Measurements from ENCODE around the gene URB1.
"Not testable (repeated sequence)": the region's sequence is repeated elsewhere in the genome, so short reads cannot be mapped to it uniquely, and the experiment has no call there.

Gene URB1

DNA sequence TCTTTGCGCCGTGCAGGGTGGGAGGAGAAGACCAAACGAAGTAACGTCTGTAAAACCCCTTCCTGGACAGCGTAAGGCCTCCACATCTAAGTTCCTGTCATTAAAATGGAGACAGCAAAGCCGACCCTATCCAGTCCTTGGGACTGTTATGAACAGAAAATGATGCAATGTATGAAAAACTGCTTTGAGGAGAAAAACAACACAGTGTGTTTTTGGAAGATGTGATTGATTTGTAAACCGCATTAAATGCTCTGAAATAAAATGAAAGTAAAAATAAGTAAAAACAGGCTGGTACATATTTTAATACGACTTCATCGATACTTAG is 827 bp upstream of the URB1 start:
- no peak for DNase-seq (ENCODE audit: low read depth in 1 of 2, low spot score in 1 of 2)
- in situ Hi-C loops (cut with HindIII; ENCODE audit: low pct_unique_long_range_greater_than_20kb, low sequenced_read_pairs), result no loop called here
- TF ChIP-seq JUND (IDR thresholded peaks at IDR 0.05; ENCODE audit: low read depth), result no peak

DNA sequence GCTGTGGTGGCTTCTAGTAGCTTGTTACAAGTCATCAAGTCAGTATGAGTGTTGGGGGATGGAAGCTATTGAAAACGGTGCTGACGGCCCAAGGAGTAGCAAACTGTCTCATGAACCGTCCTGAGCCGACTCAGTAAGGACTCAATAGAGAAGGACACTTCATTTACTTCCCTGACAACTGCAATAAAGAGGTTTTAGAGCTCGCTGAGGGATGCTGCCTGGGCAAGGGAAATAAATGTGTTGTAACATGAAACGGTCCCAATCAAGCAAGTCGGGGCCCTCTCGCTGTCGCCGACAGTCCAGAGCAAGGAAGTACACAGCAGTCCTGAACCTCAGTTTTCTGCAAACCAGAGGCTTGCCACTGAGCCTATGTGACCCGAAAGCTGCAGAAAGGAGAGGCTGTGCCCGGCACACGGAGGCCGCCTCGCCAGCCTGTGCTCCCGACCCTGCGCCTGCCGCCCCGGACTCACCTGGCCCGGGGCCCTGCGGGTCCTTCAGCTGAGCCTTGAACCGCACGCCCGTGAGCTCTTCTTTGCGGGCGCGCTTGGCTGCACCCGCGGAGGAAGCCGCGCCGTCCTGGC is 423 bp downstream of the URB1 start:
- peak in 1 of 2 experiments; percentile 9 for DNase-seq (ENCODE audit: low read depth in 1 of 2, low spot score in 1 of 2)
- TF ChIP-seq JUND (IDR thresholded peaks at IDR 0.05; ENCODE audit: low read depth), result no peak
- in situ Hi-C loops (cut with HindIII; ENCODE audit: low pct_unique_long_range_greater_than_20kb, low sequenced_read_pairs), result no loop called here

DNA sequence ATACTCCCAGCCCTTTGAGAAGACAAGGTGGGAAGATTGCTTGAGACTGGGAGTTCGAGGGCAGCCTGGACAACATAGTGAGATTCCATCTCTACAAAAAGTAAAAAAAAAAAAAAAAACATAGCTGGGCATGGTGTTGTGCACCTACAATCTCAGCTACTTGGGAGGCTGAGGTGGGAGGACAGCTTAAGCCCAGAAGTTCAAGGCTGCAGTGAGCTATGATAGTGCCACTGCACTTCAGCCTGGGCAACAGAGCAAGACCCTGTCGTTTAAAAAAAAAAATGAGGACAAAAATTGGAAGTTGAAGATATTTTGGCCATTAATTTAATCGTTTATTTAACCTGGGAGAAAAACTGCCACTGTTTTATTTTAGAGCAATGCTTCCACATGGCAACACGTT is 1.1 kb downstream of the URB1 start:
- in situ Hi-C loops (cut with HindIII; ENCODE audit: low pct_unique_long_range_greater_than_20kb, low sequenced_read_pairs), result no loop called here
- TF ChIP-seq JUND (IDR thresholded peaks at IDR 0.05; ENCODE audit: low read depth), result no peak

DNA sequence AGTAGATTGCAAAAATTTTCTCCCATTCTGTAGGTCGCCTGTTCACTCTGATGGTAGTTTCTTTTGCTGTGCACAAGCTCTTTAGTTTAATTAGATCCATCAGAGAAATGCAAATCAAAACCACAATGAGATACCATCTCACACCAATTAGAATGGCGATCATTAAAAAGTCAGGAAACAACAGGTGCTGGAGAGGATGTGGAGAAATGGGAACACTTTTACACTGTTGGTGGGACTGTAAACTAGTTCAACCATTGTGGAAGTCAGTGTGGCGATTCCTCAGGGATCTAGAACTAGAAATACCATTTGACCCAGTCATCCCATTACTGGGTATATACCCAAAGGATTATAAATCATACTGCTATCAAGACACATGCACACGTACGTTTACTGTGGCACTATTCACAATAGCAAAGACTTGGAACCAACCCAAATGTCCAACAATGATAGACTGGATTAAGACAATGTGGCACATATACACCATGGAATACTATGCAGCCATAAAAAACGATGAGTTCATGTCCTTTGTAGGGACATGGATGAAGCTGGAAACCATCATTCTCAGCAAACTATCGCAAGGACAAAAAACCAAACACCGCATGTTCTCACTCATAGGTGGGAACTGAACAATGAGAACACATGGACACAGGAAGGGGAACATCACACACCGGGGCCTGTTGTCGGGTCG is 2.1 kb downstream of the URB1 start:
- DNase-seq (ENCODE audit: low read depth in 1 of 2, low spot score in 1 of 2); in situ Hi-C loops (cut with HindIII; ENCODE audit: low pct_unique_long_range_greater_than_20kb, low sequenced_read_pairs): not testable (repeated sequence)

More for the DNA sequence above, 1.1 kb downstream of the URB1 start:
- DNase-seq (ENCODE audit: low read depth in 1 of 2, low spot score in 1 of 2), result no peak

DNA sequence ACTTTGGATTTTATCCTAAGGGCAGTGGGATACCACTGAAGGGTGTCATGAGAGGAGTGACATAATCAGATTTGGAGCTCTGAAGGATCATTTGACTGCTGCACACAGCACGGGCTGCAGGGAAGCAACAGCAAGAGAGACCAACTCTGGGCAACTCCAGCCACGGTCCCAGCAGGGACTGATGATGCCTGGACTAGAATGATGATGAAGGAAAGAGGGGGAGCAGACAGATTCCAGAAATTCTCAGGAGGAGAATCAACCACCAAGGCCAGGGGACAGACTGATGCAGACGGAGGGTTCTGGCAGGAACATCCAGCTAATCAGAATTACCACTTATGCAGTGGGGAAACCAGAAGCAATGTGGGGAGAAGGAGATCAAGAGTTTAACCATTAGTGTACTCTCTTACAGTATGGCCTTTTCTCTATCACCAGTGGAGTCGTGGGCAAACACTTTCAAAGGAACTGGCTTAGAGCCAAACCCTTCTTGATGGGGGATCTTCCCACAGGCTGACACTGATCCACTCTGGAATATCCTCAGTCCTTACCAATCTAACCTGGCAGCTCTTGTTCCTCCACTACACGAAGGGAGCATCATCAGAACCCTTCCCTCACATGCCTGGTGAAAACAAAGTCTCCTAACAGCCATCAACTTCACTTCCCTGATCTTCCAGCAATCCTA is 3.3 kb downstream of the URB1 start:
- no peak for TF ChIP-seq JUND (IDR thresholded peaks at IDR 0.05; ENCODE audit: low read depth)
- in situ Hi-C loops (cut with HindIII; ENCODE audit: low pct_unique_long_range_greater_than_20kb, low sequenced_read_pairs), result no loop called here
- DNase-seq (ENCODE audit: low read depth in 1 of 2, low spot score in 1 of 2), result no peak

DNA sequence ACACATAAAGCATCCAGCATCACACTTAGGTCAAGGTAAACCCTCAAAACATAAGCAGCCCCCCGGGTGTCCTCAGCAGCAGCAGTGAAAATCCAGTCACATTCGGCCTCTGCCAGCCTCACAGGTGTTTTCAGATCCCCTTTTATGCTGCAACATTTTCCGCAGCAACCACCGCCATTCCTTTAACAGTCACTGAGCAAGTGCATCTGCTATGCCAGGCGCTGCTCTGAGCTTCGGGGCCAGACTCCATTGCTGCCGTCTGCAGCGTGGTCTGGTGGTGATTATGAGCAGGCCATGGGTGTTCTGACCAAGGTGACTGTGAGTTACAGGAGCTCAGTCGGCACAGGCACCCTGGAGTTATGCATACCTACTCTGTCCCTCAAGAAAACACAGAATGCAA is 4.5 kb downstream of the URB1 start:
- TF ChIP-seq JUND (IDR thresholded peaks at IDR 0.05; ENCODE audit: low read depth), result no peak
- in situ Hi-C loops (cut with HindIII; ENCODE audit: low pct_unique_long_range_greater_than_20kb, low sequenced_read_pairs), result no loop called here
- no peak for DNase-seq (ENCODE audit: low read depth in 1 of 2, low spot score in 1 of 2)

DNA sequence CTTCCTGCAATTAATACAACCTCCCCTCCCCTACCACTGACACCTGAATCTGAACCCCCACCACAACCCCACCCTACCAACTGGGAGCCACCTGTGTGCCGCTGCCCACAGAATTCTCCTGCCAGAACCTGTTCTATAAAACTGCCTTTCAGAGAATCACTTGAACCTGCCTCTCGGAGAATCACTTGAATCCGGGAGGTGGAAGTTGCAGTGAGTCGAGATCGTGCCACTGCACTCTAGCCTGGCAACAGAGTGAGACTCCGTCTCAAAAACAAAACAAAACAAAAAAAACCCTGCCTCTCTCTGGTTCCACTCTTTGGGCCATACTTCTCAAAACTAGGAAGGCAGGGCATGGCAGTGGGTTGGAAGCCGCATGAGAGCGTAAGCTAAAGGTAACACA is 5.7 kb downstream of the URB1 start:
- in situ Hi-C loops (cut with HindIII; ENCODE audit: low pct_unique_long_range_greater_than_20kb, low sequenced_read_pairs), result no loop called here
- no peak for TF ChIP-seq JUND (IDR thresholded peaks at IDR 0.05; ENCODE audit: low read depth)
- DNase-seq (ENCODE audit: low read depth in 1 of 2, low spot score in 1 of 2), result no peak

DNA sequence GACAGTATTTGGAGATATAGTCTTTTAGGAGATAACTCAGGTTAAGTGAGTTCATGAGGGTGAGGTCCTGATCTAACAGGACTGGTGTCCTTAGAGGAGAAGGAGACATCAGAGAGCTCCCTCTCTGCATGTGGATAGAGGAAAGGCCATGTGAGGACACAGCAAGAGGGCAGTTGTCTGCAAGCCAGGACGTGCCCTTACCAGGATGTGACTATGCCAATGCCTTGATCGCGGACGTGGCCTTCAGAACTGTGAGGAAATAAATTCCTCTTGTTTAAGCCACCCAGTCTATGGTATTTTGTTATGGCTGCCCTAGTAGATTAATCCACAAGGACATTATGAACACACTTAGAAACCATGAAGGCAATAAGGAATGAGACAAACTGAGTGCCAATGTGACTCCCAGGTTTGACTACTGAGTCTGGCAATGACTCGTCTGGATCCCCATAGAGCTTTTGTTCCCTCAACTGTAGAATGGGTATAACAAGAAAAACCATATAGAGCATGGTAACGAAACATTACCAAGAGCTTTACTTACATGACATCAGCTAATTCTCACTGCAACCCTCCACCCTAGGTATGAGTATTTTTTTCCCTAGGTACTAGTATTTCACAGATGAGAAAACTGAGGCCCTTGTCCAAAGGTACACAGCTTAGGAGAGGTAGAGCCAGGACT is 6.5 kb downstream of the URB1 start:
- peak in 1 of 2 experiments; percentile 49 for DNase-seq (ENCODE audit: low read depth in 1 of 2, low spot score in 1 of 2)
- in situ Hi-C loops (cut with HindIII; ENCODE audit: low pct_unique_long_range_greater_than_20kb, low sequenced_read_pairs), result no loop called here

DNA sequence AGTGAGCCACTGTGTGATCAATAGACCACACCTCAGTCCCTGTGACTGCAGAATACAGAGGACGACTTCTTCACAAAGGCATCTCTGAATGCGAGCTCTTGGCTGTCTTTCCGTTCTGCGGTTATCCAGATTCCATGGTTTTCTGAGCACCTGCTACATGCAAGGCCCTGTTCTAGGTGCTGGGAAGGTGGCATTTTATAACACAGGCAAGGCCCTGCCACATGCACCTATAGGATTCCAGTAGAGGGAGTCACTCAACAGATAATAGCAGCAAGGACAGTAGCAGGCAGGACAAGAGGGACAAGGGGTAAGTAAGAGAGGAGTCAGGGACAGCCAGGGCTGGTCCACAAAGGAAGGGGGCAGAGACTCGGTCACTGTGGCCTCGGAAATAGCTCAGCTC is 9.0 kb downstream of the URB1 start:
- TF ChIP-seq JUND (IDR thresholded peaks at IDR 0.05; ENCODE audit: low read depth), result no peak
- peak; percentile 21 to 67 for DNase-seq (ENCODE audit: low read depth in 1 of 2, low spot score in 1 of 2)
- in situ Hi-C loops (cut with HindIII; ENCODE audit: low pct_unique_long_range_greater_than_20kb, low sequenced_read_pairs), result no loop called here

More for the DNA sequence above, 6.5 kb downstream of the URB1 start:
- TF ChIP-seq JUND (IDR thresholded peaks at IDR 0.05; ENCODE audit: low read depth), result no peak

DNA sequence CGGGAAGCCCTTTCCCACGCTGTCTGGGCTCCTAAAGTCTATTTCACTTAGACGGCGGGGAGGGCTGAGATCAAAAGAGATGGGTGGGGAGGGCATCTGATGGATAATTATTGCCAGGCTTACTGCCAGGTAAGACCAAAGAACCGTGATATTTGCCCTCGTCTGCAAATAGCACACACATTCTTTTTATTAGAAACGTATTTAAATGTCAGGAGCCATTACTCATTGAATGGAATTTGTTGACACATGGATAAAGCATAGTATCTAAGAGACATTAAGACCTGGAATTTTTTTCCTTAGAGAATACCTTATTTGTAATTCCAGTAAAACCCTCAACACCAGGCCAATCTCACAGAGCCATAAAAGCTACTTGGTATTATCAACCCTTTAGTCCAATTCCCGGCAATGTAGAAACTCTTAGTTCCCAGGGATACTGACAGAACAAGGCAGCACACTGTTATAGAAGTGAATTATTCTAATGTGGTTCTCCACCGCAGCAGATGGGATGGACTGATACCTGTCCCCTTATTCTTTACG is 10.6 kb downstream of the URB1 start:
- no peak for DNase-seq (ENCODE audit: low read depth in 1 of 2, low spot score in 1 of 2)

DNA sequence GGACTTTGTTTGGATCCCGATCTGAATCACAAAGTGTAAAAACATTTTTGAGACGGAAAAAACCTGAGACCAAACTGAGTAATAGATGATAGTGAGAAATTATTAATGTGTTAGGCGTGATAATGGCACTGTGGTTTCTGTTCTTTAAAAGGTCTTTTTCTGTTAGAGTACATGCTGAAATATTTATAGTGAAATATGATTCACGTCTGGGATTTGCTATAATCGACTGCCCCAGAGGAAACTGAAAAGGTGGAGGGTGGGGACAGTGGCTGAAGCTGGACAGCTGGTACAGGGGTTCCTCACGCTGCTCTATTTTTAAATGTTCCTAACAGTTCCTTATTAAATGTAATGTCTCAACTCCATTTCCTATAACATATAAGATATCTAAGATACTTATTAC is 11.2 kb downstream of the URB1 start:
- no peak for TF ChIP-seq JUND (IDR thresholded peaks at IDR 0.05; ENCODE audit: low read depth)
- in situ Hi-C loops (cut with HindIII; ENCODE audit: low pct_unique_long_range_greater_than_20kb, low sequenced_read_pairs), result no loop called here
- no peak for DNase-seq (ENCODE audit: low read depth in 1 of 2, low spot score in 1 of 2)

More for the DNA sequence above, 10.6 kb downstream of the URB1 start:
- no peak for TF ChIP-seq JUND (IDR thresholded peaks at IDR 0.05; ENCODE audit: low read depth)
- in situ Hi-C loops (cut with HindIII; ENCODE audit: low pct_unique_long_range_greater_than_20kb, low sequenced_read_pairs), result no loop called here

DNA sequence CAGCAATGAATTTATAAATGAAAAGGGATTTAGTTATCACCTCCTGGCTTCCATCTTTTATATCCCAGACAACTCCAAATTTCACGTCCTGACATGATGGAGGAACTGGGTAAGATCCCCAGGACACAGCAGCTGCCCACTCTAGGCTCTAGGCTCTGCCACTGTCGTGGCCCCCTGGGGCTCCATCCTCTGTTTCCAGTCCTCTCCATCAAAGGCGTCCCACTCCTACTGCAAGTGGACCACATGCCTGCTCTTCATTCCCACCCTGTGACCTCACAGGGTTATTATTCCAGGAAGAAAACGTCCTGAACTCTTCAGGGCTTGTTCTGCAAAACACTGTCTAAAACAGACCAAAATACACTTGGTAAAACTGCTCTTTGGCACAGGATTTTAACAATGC is 11.9 kb downstream of the URB1 start:
- no peak for TF ChIP-seq JUND (IDR thresholded peaks at IDR 0.05; ENCODE audit: low read depth)
- in situ Hi-C loops (cut with HindIII; ENCODE audit: low pct_unique_long_range_greater_than_20kb, low sequenced_read_pairs), result no loop called here
- no peak for DNase-seq (ENCODE audit: low read depth in 1 of 2, low spot score in 1 of 2)

DNA sequence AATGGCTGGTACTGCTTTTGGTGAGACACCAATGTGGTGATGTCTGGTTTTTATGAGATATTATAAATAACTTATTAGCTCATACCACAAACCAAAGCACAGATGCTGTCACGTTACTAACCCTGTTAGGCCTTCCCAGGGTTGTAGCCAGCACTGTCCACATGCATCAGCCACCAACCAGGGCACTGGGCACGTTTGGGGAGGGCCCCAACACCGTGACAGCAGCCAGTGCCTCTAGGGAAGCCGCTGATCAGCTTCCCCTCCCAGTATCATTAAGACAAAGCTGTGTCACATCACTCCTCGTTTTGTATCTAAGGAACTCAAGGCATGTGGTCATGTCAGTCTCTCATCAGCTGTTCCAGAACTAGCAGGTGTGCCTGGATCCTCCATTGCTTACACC is 13.9 kb downstream of the URB1 start:
- no peak for DNase-seq (ENCODE audit: low read depth in 1 of 2, low spot score in 1 of 2)
- TF ChIP-seq JUND (IDR thresholded peaks at IDR 0.05; ENCODE audit: low read depth), result no peak
- in situ Hi-C loops (cut with HindIII; ENCODE audit: low pct_unique_long_range_greater_than_20kb, low sequenced_read_pairs), result no loop called here

All from T47D (cell line).